Activated T-cell treated with anti-CD3 and anti-CD28 coated beads, Interleukin-2, amount 50 U/mL, for 24 hours (primary cell): ENCODE results near the gene VSX2.

Experiments
- DNase-seq: peaks from one replicate; pipeline ENCODE4 v3.0.0-alpha.2; 2020
- H3K27ac Mint-ChIP-seq: 2 replicates; pipeline ENCODE4 v1.8.0; 2020; ENCODE audit warnings: mild to moderate bottlenecking, mixed read lengths
- H3K27me3 Mint-ChIP-seq: 2 replicates; pipeline ENCODE4 v1.8.0; 2020; ENCODE audit warnings: mixed read lengths
- H3K36me3 Mint-ChIP-seq: 2 replicates; pipeline ENCODE4 v1.8.0; 2020; ENCODE audit warnings: low read depth, mixed read lengths
- H3K4me1 Mint-ChIP-seq: 2 replicates; pipeline ENCODE4 v1.8.0; 2020; ENCODE audit warnings: low read depth, mixed read lengths
- H3K4me3 Mint-ChIP-seq: 2 replicates; pipeline ENCODE4 v1.8.0; 2020; ENCODE audit warnings: mild to moderate bottlenecking, moderate library complexity, mixed read lengths
- H3K9me3 Mint-ChIP-seq: 2 replicates; pipeline ENCODE4 v1.8.0; 2020; ENCODE audit warnings: mixed read lengths

VSX2 gene

GRCh38 chr14:74290415-74290814 is 51.2 kb downstream of the VSX2 start:
- Mint-ChIP-seq H3K4me3 (no peak overlapping the region), H3K4me1 (no peaks in the 10 kb centered on the region), H3K27ac (no peak overlapping the region), H3K9me3 (no peaks in the 10 kb centered on the region), H3K36me3 (peaks cover 96% of the 10 kb centered on the region), H3K27me3 (no peaks in the 10 kb centered on the region)
- DNase-seq = no peak

- no peaks in the 10 kb centered on the region for H3K9me3 Mint-ChIP-seq
- peaks cover 95% of the 10 kb centered on the region for H3K36me3 Mint-ChIP-seq
- DNase-seq = no peak
- no peaks in the 10 kb centered on the region for H3K4me1 Mint-ChIP-seq
- H3K27me3 Mint-ChIP-seq = no peaks in the 10 kb centered on the region
- no peak overlapping the region for H3K4me3 Mint-ChIP-seq
- no peak overlapping the region for H3K27ac Mint-ChIP-seq
These were observed 52.8 kb downstream of the VSX2 start for GRCh38 chr14:74292061-74292460.

GRCh38 chr14:74293606-74294005 is 54.4 kb downstream of the VSX2 start:
- Mint-ChIP-seq H3K4me1 (peaks cover 10% of the 10 kb centered on the region), H3K4me3 (no peak overlapping the region), H3K27ac (peak overlapping the region; percentile 13), H3K27me3 (no peaks in the 10 kb centered on the region), H3K36me3 (peaks cover 96% of the 10 kb centered on the region), H3K9me3 (no peaks in the 10 kb centered on the region)
- DNase-seq = no peak

- no peaks in the 10 kb centered on the region for H3K27me3 Mint-ChIP-seq
- H3K27ac Mint-ChIP-seq = peak overlapping the region; percentile 45
- no peak overlapping the region for H3K4me3 Mint-ChIP-seq
- no peaks in the 10 kb centered on the region for H3K9me3 Mint-ChIP-seq
- no peak for DNase-seq
- H3K4me1 Mint-ChIP-seq = peaks cover 24% of the 10 kb centered on the region
- peaks cover 87% of the 10 kb centered on the region for H3K36me3 Mint-ChIP-seq
These were observed 56.8 kb downstream of the VSX2 start for GRCh38 chr14:74296037-74296467.

GRCh38 chr14:74297986-74298385 is 58.7 kb downstream of the VSX2 start:
- Mint-ChIP-seq H3K36me3 (peaks cover 81% of the 10 kb centered on the region), H3K9me3 (no peaks in the 10 kb centered on the region), H3K27ac (peak overlapping the region; percentile 74), H3K4me3 (no peak overlapping the region), H3K4me1 (peaks cover 36% of the 10 kb centered on the region), H3K27me3 (no peaks in the 10 kb centered on the region)
- no peak for DNase-seq

GRCh38 chr14:74299061-74299545 is 59.9 kb downstream of the VSX2 start:
- peak; percentile 55 for DNase-seq
- Mint-ChIP-seq H3K27ac (peak overlapping the region; percentile 91), H3K36me3 (peaks cover 74% of the 10 kb centered on the region), H3K27me3 (no peaks in the 10 kb centered on the region), H3K9me3 (no peaks in the 10 kb centered on the region), H3K4me3 (peak overlapping the region; percentile 6), H3K4me1 (peaks cover 42% of the 10 kb centered on the region)

- Mint-ChIP-seq H3K36me3 (peaks cover 48% of the 10 kb centered on the region), H3K27me3 (no peaks in the 10 kb centered on the region), H3K4me3 (peak overlapping the region; percentile 96), H3K27ac (peak overlapping the region; percentile 94), H3K9me3 (no peaks in the 10 kb centered on the region), H3K4me1 (peaks cover 42% of the 10 kb centered on the region)
- no peak for DNase-seq
These were observed 62.4 kb downstream of the VSX2 start for GRCh38 chr14:74301594-74302151.

DNA sequence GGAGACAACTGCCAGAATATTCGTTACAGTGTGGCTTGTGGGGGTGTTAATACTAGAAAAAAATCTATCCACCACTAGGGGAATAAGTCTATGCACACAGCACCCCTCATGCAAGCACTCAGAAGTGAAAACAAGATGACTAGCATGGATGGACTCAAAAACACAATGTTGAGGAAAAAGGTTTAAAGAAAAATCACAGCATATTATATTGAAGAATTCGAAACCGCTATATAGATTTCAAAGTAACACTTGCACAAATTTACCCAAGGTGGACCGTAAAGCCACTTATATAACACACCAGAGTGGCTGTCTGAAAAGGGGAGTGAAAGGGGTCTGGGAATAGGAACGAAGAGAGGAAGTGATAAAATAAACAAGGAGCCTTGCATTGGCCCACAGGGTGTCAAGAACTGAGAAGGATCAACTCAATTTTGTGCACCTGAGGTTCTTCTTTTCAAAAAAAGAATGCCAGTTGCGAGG is 62.9 kb downstream of the VSX2 start:
- Mint-ChIP-seq H3K36me3 (peaks cover 44% of the 10 kb centered on the region), H3K4me1 (peaks cover 42% of the 10 kb centered on the region), H3K9me3 (no peaks in the 10 kb centered on the region), H3K27me3 (no peaks in the 10 kb centered on the region), H3K27ac (peak overlapping the region; percentile 94), H3K4me3 (peak overlapping the region; percentile 96)
- DNase-seq = no peak

DNA sequence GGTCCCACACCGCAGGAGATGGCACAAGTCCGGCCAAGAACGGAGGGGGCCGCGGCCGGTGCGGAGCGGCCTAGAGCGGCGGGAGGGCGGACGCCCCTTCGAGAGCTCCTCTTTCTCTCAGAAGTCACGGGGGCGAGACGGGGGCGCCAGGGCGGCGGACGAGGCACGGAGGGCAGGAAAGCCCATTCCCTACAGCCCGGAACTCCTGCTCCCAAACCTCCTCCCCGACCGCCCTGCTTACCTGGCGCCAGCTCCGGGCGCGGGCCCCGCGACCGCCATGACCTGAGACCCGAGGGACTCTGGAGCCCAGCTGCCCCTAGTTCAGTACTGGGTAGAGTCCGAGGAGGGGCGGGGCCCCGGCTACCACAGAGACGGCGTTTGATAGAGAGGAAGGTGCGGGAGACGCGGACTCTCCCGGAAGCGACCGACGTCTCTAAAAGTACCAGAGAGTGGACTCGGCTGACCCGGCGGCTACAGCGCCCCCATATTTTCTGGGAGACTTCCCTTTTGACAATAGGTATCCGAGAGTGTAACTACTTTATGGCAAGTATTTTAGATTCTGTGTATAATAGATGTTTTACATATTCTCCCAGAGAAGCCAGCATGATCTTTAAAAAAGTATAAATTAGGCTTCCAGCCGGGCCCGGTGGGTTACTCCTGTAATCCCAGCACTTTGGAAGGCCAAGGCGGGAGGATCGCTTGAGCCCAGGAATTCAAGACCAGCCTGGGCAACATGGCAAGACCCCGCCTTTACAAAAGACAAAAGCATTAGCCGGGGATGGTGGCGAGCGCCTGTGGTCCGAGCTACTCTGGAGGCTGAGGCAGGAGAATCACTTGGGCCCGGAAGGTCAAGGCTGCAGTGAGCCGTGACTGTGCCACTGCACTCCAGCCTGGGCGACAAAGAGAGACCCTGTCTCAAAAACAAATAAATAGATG is 63.7 kb downstream of the VSX2 start, which contains the start of gene ABCD4:
Gene ABCD4, minus strand, starts transcription at position 301 of the 936 bp plus-strand sequence. Its CDS starts 22 bp downstream, at position 279.
- Mint-ChIP-seq H3K4me3 (peak within 1 kb of the TSS; percentile 96), H3K4me1 (peaks cover 39% of the 10 kb centered on the region), H3K9me3 (no peaks in the 10 kb centered on the region), H3K36me3 (peaks cover 37% of the 10 kb centered on the region), H3K27me3 (no peaks in the 10 kb centered on the region), H3K27ac (peak within 1 kb of the TSS; percentile 94)
- DNase-seq = peak; percentile 89

GRCh38 chr14:74308695-74309094 is 69.4 kb downstream of the VSX2 start:
- Mint-ChIP-seq H3K4me1 (no peaks in the 10 kb centered on the region), H3K36me3 (no peaks in the 10 kb centered on the region), H3K9me3 (no peaks in the 10 kb centered on the region), H3K27me3 (no peaks in the 10 kb centered on the region), H3K27ac (no peak overlapping the region), H3K4me3 (no peak overlapping the region)
- DNase-seq = no peak

GRCh38 chr14:74309125-74310022 is 70.1 kb downstream of the VSX2 start:
- no peaks in the 10 kb centered on the region for H3K4me1 Mint-ChIP-seq
- no peak overlapping the region for H3K27ac Mint-ChIP-seq
- no peaks in the 10 kb centered on the region for H3K36me3 Mint-ChIP-seq
- no peaks in the 10 kb centered on the region for H3K9me3 Mint-ChIP-seq
- no peaks in the 10 kb centered on the region for H3K27me3 Mint-ChIP-seq
- no peak overlapping the region for H3K4me3 Mint-ChIP-seq
- no peak for DNase-seq

GRCh38 chr14:74312161-74312560 is 72.9 kb downstream of the VSX2 start:
- H3K36me3 Mint-ChIP-seq = no peaks in the 10 kb centered on the region
- no peaks in the 10 kb centered on the region for H3K9me3 Mint-ChIP-seq
- no peaks in the 10 kb centered on the region for H3K4me1 Mint-ChIP-seq
- no peak for DNase-seq
- peaks cover 4% of the 10 kb centered on the region for H3K27me3 Mint-ChIP-seq
- H3K27ac Mint-ChIP-seq = no peak overlapping the region
- no peak overlapping the region for H3K4me3 Mint-ChIP-seq
